Measurements from ENCODE around the gene CCNK.

CCNK gene

DNA sequence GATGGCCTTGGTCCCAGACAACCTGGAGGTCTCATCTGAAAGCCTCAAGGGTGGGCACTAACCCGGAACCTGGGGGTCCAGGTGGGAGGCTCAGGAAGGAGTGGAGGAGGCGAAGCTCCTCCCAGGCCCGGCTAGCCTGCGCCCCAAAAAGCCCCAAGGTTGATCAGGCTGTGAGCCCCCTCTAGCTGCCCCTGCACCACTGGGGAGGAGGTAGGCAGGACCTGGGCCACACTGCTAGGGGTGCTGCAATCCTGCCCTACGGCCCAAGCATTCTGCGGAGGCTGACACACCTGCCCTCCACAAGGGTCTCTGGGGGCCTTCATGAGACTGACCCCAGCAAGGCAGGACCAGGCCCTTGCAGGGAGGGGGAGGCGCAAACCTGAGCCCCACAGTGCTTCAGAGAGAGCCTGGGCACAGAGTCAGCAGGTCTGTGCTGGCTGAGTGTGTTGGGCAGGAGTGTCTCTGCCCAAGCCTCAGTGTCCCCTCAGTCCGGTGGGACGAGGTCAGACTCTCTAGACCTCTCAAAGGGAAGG is 70.9 kb downstream of the CCNK start:
- no peak for DNase-seq
- ATAC-seq = no peak

DNA sequence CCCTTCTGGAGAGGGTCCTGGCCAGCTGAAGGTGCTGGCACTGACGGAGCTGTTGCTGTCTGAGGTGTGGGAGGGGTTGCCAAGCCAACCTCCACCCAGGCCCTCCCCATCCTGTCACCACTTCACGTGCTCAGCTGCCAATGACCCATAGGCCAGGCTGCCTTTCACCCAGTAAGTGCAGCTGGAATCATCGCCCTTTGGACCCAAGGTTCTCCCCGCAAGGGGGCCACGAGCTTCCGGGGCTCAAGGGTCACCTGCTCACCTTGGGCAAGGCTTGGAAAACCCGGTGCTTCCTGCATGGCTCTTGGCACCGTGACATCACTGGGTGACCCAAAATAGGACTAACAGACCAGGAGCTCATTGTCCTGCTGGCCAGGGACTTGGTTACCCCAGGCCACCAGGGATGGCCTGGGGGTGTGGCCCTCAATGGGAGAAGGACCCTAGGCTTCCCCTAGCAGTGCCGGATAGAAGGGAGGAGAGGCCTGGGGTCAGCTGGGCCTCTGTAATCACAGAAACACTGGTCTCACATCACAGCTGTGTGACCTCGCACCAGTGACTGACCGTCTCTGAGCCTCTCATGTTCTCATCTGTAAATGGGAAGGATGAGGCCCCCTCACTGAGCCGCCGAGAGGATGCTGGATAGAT is 71.5 kb downstream of the CCNK start:
- ATAC-seq (no peak), DNase-seq (no peak)

GRCh38 chr14:99554184-99554583 is 73.0 kb downstream of the CCNK start:
- DNase-seq (no peak), ATAC-seq (no peak)

GRCh38 chr14:99554757-99555531 is 73.7 kb downstream of the CCNK start:
- DNase-seq (no peak), ATAC-seq (no peak)

DNA sequence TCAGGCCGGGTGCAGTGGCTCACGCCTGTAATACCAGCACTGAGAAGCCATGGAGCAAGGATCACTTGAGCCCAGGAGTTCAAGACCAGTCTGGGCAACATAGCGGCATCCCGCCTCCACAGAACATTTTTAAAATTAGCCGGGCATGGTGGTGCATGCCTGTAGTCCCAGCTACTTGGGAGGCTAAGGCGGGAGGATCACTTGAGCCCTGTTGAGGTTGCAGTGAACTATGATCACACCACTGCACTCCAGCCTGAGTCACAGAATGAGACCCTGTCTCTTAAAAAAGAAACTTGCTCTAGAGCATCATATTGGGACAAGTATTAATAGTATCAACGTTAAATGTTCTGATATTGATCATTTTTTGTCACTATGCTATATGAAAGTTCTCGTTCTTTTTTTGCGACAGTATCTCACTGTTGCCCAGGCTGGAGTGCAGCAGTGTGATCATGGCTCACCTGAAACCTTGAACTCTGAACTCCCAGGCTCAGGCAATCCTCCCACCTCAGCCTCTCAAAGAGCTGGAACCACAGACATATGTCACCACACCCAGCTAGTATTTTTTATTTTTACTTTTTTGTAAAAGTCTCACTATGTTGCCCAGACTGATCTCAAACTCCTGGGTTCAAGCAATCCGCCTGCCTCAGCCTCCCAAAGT is 75.1 kb downstream of the CCNK start:
- DNase-seq (no peak), ATAC-seq (no peak)

GRCh38 chr14:99559286-99559990 is 78.2 kb downstream of the CCNK start:
- no peak for ATAC-seq
- DNase-seq = no peak

GRCh38 chr14:99560403-99560802 is 79.2 kb downstream of the CCNK start:
- ATAC-seq = peak; percentile 24

DNA sequence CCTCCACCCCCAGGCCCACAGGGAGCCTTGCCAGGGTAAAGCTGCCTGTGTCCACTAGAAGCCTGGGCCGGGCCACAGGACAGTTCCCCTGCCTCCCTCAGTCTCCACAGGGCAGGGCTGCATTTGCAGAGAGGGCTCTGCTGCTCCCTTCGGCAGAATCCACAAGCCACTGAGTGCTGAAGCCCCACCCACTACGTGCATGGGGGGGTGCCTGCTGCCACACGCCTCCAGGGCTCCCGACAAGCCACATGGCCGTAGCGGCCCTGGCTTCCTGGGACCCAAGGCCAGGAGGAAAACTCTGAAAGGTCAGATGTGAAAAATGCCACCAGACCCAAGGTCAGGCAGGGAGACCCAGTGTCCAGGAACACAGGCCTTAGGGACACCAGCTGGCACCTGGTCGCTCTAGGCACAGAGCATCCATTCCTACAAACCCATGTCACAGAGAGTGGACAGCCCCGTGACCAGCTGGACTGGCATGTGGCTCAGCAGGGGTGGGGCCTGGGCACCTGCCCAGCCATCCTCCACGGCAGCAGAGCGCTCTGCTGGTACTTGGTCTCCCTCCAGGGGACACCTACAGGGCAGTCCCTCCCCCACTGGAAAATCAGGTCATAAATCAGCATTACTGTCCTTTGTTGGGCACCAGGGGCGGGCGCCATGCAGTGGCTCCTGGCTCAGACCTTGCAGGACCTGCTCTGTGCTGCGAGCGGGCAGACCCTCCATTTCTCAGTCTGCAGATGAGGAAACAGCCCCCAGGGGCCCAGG is 79.9 kb downstream of the CCNK start:
- ATAC-seq (no peak), DNase-seq (no peak)

More at GRCh38 chr14:99560403-99560802, 79.2 kb downstream of the CCNK start:
- DNase-seq = no peak

- ATAC-seq (no peak), DNase-seq (no peak)
These were observed 80.7 kb downstream of the CCNK start for GRCh38 chr14:99561864-99562263.
